ENCODE data around the gene BHLHA9. TPM values are rescaled to one million over a fixed set of nuclear protein-coding genes. Genes with fewer than 3 reads are reported as not detected.

BHLHA9 gene
- total RNA-seq, 2 experiments from 2014 or later: not detected

GRCh38 chr17:1264196-1264595 lies 6.0 kb upstream of the BHLHA9 start:
- no peak overlapping the region for H3K27ac Mint-ChIP-seq
- ChIA-PET POLR2A (interaction anchor here (0.6 to 0.8 kb wide), 2 partner anchors 43 to 98 kb away, joined by 3 read pairs; no protein-coding TSS in a partner anchor), CTCF (interaction anchor here (0.9 to 4.6 kb wide), 2 partner anchors 68 to 77 kb away, joined by 4 to 20 read pairs; no protein-coding TSS in a partner anchor)
- H3K36me3 Mint-ChIP-seq (ENCODE audit: low read depth): no peaks in the 10 kb centered on the region
- H3K4me1 Mint-ChIP-seq (ENCODE audit: low read depth): peaks cover 13% of the 10 kb centered on the region
- no peak for ATAC-seq
- no peak for DNase-seq
- no peaks in the 10 kb centered on the region for H3K9me3 Mint-ChIP-seq
- no peak for TF ChIP-seq CTCF (IDR thresholded peaks at IDR 0.05)
- H3K4me3 Mint-ChIP-seq: no peak overlapping the region
- intact Hi-C loops (cut with micrococcal nuclease): no loop called here
- peaks cover 11% of the 10 kb centered on the region for H3K27me3 Mint-ChIP-seq

GRCh38 chr17:1267471-1267943 lies 2.7 kb upstream of the BHLHA9 start:
- Mint-ChIP-seq H3K36me3 (ENCODE audit: low read depth) (no peaks in the 10 kb centered on the region), H3K27ac (no peak overlapping the region), H3K9me3 (no peaks in the 10 kb centered on the region), H3K4me3 (peak overlapping the region; percentile 71), H3K4me1 (ENCODE audit: low read depth) (peaks cover 8% of the 10 kb centered on the region), H3K27me3 (peaks cover 20% of the 10 kb centered on the region)
- ATAC-seq (no peak), DNase-seq (no peak)
- POLR2A ChIA-PET: no interaction called here
- TF ChIP-seq CTCF (IDR thresholded peaks at IDR 0.05): no peak
- CTCF ChIA-PET: interaction anchor here (0.7 to 4.6 kb wide), 3 partner anchors 65 to 98 kb away, joined by 3 to 20 read pairs (median 4); no protein-coding TSS in a partner anchor
- intact Hi-C loops (cut with micrococcal nuclease): no loop called here

GRCh38 chr17:1271030-1271423 lies 783 bp downstream of the BHLHA9 start:
- H3K9me3 Mint-ChIP-seq: no peaks in the 10 kb centered on the region
- DNase-seq (no peak), ATAC-seq (no peak)
- H3K4me3 Mint-ChIP-seq: no peak overlapping the region
- no peak overlapping the region for H3K27ac Mint-ChIP-seq
- no peak for TF ChIP-seq CTCF (IDR thresholded peaks at IDR 0.05)
- ChIA-PET CTCF (interaction anchor here (1.6 to 2.8 kb wide), 2 partner anchors 11 to 62 kb away, joined by 3 to 11 read pairs; no protein-coding TSS in a partner anchor), POLR2A (no interaction called here)
- intact Hi-C loops (cut with micrococcal nuclease): loop anchor here (10.0 kb wide), 1 partner anchor 244 kb away; the partner anchor contains the start of gene INPP5K
- peaks cover 6% of the 10 kb centered on the region for H3K4me1 Mint-ChIP-seq (ENCODE audit: low read depth)
- no peaks in the 10 kb centered on the region for H3K36me3 Mint-ChIP-seq (ENCODE audit: low read depth)
- H3K27me3 Mint-ChIP-seq: peaks cover 33% of the 10 kb centered on the region

- no peak for TF ChIP-seq CTCF (IDR thresholded peaks at IDR 0.05)
- ChIA-PET POLR2A (no interaction called here), CTCF (interaction anchor here (1.6 to 2.8 kb wide), 2 partner anchors 12 to 61 kb away, joined by 3 to 11 read pairs; no protein-coding TSS in a partner anchor)
- Mint-ChIP-seq H3K9me3 (no peaks in the 10 kb centered on the region), H3K36me3 (ENCODE audit: low read depth) (no peaks in the 10 kb centered on the region), H3K4me3 (no peak overlapping the region), H3K4me1 (ENCODE audit: low read depth) (peaks cover 8% of the 10 kb centered on the region), H3K27me3 (peaks cover 36% of the 10 kb centered on the region), H3K27ac (no peak overlapping the region)
- intact Hi-C loops (cut with micrococcal nuclease): loop anchor here (10.0 kb wide), 1 partner anchor 243 kb away; the partner anchor contains the start of gene INPP5K
- DNase-seq (no peak), ATAC-seq (no peak)
Observed at GRCh38 chr17:1271441-1271840, 1.2 kb downstream of the BHLHA9 start.

- CTCF ChIA-PET: interaction anchor here (1.6 to 3.1 kb wide), 2 partner anchors 13 to 60 kb away, joined by 3 to 15 read pairs; no protein-coding TSS in a partner anchor
- no peak overlapping the region for H3K4me3 Mint-ChIP-seq
Observed at GRCh38 chr17:1272701-1273100, 2.5 kb downstream of the BHLHA9 start.

More at GRCh38 chr17:1272701-1273100, 2.5 kb downstream of the BHLHA9 start:
- no peaks in the 10 kb centered on the region for H3K9me3 Mint-ChIP-seq
- peaks cover 36% of the 10 kb centered on the region for H3K27me3 Mint-ChIP-seq
- no peak for DNase-seq
- H3K4me1 Mint-ChIP-seq (ENCODE audit: low read depth): peaks cover 3% of the 10 kb centered on the region
- ATAC-seq: no peak
- intact Hi-C loops (cut with micrococcal nuclease): loop anchor here (10.0 kb wide), 1 partner anchor 242 kb away; the partner anchor contains the start of gene INPP5K
- TF ChIP-seq CTCF (IDR thresholded peaks at IDR 0.05): no peak
- POLR2A ChIA-PET: no interaction called here
- no peak overlapping the region for H3K27ac Mint-ChIP-seq
- no peaks in the 10 kb centered on the region for H3K36me3 Mint-ChIP-seq (ENCODE audit: low read depth)

Measured in activated CD8-positive, alpha-beta T cell treated with anti-CD3 and anti-CD28 coated beads for 36 hours (primary cell).